ENCODE measurements around the gene IGFN1.

The IGFN1 gene

GRCh38 chr1:201266774-201267173 is 76.2 kb downstream of the IGFN1 start:
- DNase-seq (ENCODE audit: low spot score): peak; percentile 70

GRCh38 chr1:201267481-201268229 is 77.0 kb downstream of the IGFN1 start:
- no peak for DNase-seq (ENCODE audit: low spot score)

GRCh38 chr1:201268604-201269151 is 78.1 kb downstream of the IGFN1 start:
- DNase-seq (ENCODE audit: low spot score): no peak

GRCh38 chr1:201269281-201269680 is 78.7 kb downstream of the IGFN1 start:
- DNase-seq (ENCODE audit: low spot score): no peak

- no peak for DNase-seq (ENCODE audit: low spot score)
These were observed 79.3 kb downstream of the IGFN1 start for GRCh38 chr1:201269900-201270410.

GRCh38 chr1:201270616-201271390 is 80.2 kb downstream of the IGFN1 start:
- DNase-seq (ENCODE audit: low spot score): no peak

- no peak for DNase-seq (ENCODE audit: low spot score)
These were observed 82.2 kb downstream of the IGFN1 start for GRCh38 chr1:201272799-201273198.

- no peak for DNase-seq (ENCODE audit: low spot score)
These were observed 84.1 kb downstream of the IGFN1 start for GRCh38 chr1:201274616-201275252.

GRCh38 chr1:201275253-201275666 is 84.6 kb downstream of the IGFN1 start:
- DNase-seq (ENCODE audit: low spot score): peak; percentile 94

- no peak for DNase-seq (ENCODE audit: low spot score)
These were observed 86.3 kb downstream of the IGFN1 start for GRCh38 chr1:201276891-201277290.

GRCh38 chr1:201277441-201277840 is 86.8 kb downstream of the IGFN1 start:
- no peak for DNase-seq (ENCODE audit: low spot score)

Data from LoVo (cell line).